ENCODE measurements around the gene RNF113B. TPM values are rescaled to one million over a fixed set of nuclear protein-coding genes. Genes with fewer than 3 reads are reported as not detected.

The RNF113B gene
- total and polyA plus RNA-seq, 2 of the 4 experiments (the other 2 are of a cell fraction) = not detected

DNA sequence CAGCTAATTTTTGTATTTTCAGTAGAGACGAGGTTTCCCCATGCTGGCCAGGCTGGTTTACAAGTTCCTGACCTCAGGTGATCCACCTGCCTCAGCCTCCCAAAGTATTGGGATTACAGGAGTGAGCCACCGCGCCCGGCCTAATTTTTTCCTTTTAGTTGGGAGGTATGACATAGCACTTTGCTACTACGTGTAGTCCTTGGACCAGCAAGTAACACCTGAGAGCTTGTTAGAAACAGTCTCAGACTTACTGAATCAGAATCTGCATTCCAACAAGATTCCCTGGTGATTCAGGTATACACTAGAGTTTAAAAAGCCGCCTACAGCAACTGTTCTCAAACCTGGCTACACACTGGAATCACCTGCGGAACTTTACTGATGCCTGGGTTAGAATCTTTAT lies 36.0 kb downstream of the RNF113B start:
- ChIA-PET POLR2A (ENCODE audit: unreplicated experiment) (no interaction called here), CTCF (no interaction called here)
- H3K18ac ChIP-seq (ENCODE audit: low read depth, low read length) = no peak overlapping the region
- no peak overlapping the region for H3K9ac ChIP-seq (ENCODE audit: low read depth, low read length)
- no TSS peak for BruUV-seq (replicated peaks)
- no peak overlapping the region for H2AK5ac ChIP-seq (ENCODE audit: low read depth, low read length)
- H2BK20ac ChIP-seq (ENCODE audit: low read depth, low read length) = no peak overlapping the region
- peaks cover 21% of the 10 kb centered on the region for H4K20me1 ChIP-seq (ENCODE audit: insufficient read depth, low read length)
- H3K4me2 ChIP-seq (ENCODE audit: low read depth, low read length) = no peak overlapping the region
- H3K79me1 ChIP-seq (ENCODE audit: low read depth in 1 of 2, low read length in 2 of 2) = peaks cover 7 to 15% of the 10 kb centered on the region in 2 experiments; a peak in 3 of 4 replicates
- no peaks in the 10 kb centered on the region for H3K9me3 ChIP-seq (ENCODE audit: control insufficient read depth, insufficient read depth, low read length)
- no peak for DNase-seq
- no CpG with 5 or more reads among the region's 7 CpGs for WGBS, 2 experiments (ENCODE audit: extremely low coverage in 2 of 2, insufficient read length in 1 of 2)
- H2AFZ ChIP-seq (replicated peaks; ENCODE audit: low read length, poor library complexity) = no peak overlapping the region
- H3K9me1 ChIP-seq (ENCODE audit: insufficient read depth, low read length) = no peaks in the 10 kb centered on the region
- TF ChIP-seq RFX5 (IDR thresholded peaks at IDR 0.05; ENCODE audit: low read depth, low read length) (no peak), MXI1 (IDR thresholded peaks at IDR 0.05; ENCODE audit: borderline replicate concordance, low read depth, low read length) (no peak)
- no peak overlapping the region for H3K56ac ChIP-seq (ENCODE audit: extremely low read depth, insufficient read depth, low read length)
- no peak overlapping the region for H3K27ac ChIP-seq (ENCODE audit: insufficient read depth, low read length)
- H3K36me3 ChIP-seq (ENCODE audit: control insufficient read depth, insufficient read depth, low read length) = no peaks in the 10 kb centered on the region
- no peak overlapping the region for H2BK15ac ChIP-seq (ENCODE audit: low read depth, low read length)
- H3K23ac ChIP-seq (ENCODE audit: low read depth, low read length) = no peak overlapping the region
- H3K14ac ChIP-seq (replicated peaks; ENCODE audit: low read depth, low read length) = no peak overlapping the region
- no peak overlapping the region for H2BK5ac ChIP-seq (ENCODE audit: low read depth, low read length, poor library complexity, severe bottlenecking)
- dilution Hi-C loops (cut with HindIII; ENCODE audit: low sequenced_read_pairs, unreplicated experiment) (no loop called here), in situ Hi-C loops (cut with MboI; ENCODE audit: low sequenced_read_pairs) (loop anchor here (10.0 to 25.0 kb wide), 4 partner anchors 254 to 696 kb away; no protein-coding TSS in a partner anchor), intact Hi-C loops (cut with micrococcal nuclease) (loop anchor here (5.0 to 10.0 kb wide), 5 partner anchors 114 to 534 kb away; no protein-coding TSS in a partner anchor)
- H3K27me3 ChIP-seq (ENCODE audit: control insufficient read depth, insufficient read depth, low read length) = no peaks in the 10 kb centered on the region; the same call in 1 of the 2 replicates
- H4K5ac ChIP-seq (ENCODE audit: low read depth, low read length) = no peak overlapping the region
- H2AK9ac ChIP-seq (replicated peaks; ENCODE audit: low read depth, low read length, poor library complexity) = no peak overlapping the region
- H4K91ac ChIP-seq (ENCODE audit: insufficient read depth, low read depth, low read length) = no peak overlapping the region
- H3K4me3 ChIP-seq (ENCODE audit: insufficient read depth, low read depth, low read length) = no peak overlapping the region
- H2BK120ac ChIP-seq (ENCODE audit: low read depth, low read length) = no peak overlapping the region
- H4K8ac ChIP-seq (ENCODE audit: low read depth in 2 of 2, low read length in 2 of 2) = no peak overlapping the region
- no peak overlapping the region for H3K4ac ChIP-seq (ENCODE audit: low read depth, low read length)
- ATAC-seq (ENCODE audit: low read depth) = no peak
- peaks cover 3% of the 10 kb centered on the region; the same call in 1 of the 2 replicates for H3K4me1 ChIP-seq (ENCODE audit: control insufficient read depth, insufficient read depth, low read length)
